Measurements from ENCODE around the gene TAB2. TPM values are rescaled to one million over a fixed set of nuclear protein-coding genes. Genes with fewer than 3 reads are reported as not detected.

The TAB2 gene
- total RNA-seq, 1 donor from 2014 or later = 25.1 TPM

- Histone ChIP-seq H3K36me3 (ENCODE audit: control insufficient read depth in 3 of 3, insufficient read depth in 3 of 3, low read length in 3 of 3) (no peaks in the 10 kb centered on the region), H3K27me3 (ENCODE audit: control insufficient read depth in 3 of 3, insufficient read depth in 3 of 3, low read length in 3 of 3) (no peaks in the 10 kb centered on the region), H3K27ac (ENCODE audit: low read depth, low read length) (no peak overlapping the region), H3K9me3 (ENCODE audit: control insufficient read depth in 3 of 3, low read length in 3 of 3) (no peaks in the 10 kb centered on the region), H3K9ac (ENCODE audit: low read depth in 1 of 3, low read length in 3 of 3) (no peak overlapping the region), H3K4me1 (ENCODE audit: control insufficient read depth in 3 of 3, insufficient read depth in 3 of 3, low read length in 3 of 3) (peaks cover 11 to 39% (median 21%) of the 10 kb centered on the region in 3 donors), H3K4me3 (ENCODE audit: low read length in 3 of 3) (no peak overlapping the region)
Measured at GRCh38 chr6:149329529-149329928, 12.0 kb downstream of the TAB2 start.

- Histone ChIP-seq H3K36me3 (ENCODE audit: control insufficient read depth in 3 of 3, insufficient read depth in 3 of 3, low read length in 3 of 3) (no peaks in the 10 kb centered on the region), H3K4me1 (ENCODE audit: control insufficient read depth in 3 of 3, insufficient read depth in 3 of 3, low read length in 3 of 3) (peaks cover 16 to 43% (median 25%) of the 10 kb centered on the region in 3 donors), H3K9me3 (ENCODE audit: control insufficient read depth in 3 of 3, low read length in 3 of 3) (no peaks in the 10 kb centered on the region), H3K4me3 (ENCODE audit: low read length in 3 of 3) (no peak overlapping the region), H3K27ac (ENCODE audit: low read depth, low read length) (no peak overlapping the region), H3K9ac (ENCODE audit: low read depth in 1 of 3, low read length in 3 of 3) (no peak overlapping the region), H3K27me3 (ENCODE audit: control insufficient read depth in 3 of 3, insufficient read depth in 3 of 3, low read length in 3 of 3) (no peaks in the 10 kb centered on the region)
Measured at GRCh38 chr6:149330133-149330532, 12.6 kb downstream of the TAB2 start.

DNA sequence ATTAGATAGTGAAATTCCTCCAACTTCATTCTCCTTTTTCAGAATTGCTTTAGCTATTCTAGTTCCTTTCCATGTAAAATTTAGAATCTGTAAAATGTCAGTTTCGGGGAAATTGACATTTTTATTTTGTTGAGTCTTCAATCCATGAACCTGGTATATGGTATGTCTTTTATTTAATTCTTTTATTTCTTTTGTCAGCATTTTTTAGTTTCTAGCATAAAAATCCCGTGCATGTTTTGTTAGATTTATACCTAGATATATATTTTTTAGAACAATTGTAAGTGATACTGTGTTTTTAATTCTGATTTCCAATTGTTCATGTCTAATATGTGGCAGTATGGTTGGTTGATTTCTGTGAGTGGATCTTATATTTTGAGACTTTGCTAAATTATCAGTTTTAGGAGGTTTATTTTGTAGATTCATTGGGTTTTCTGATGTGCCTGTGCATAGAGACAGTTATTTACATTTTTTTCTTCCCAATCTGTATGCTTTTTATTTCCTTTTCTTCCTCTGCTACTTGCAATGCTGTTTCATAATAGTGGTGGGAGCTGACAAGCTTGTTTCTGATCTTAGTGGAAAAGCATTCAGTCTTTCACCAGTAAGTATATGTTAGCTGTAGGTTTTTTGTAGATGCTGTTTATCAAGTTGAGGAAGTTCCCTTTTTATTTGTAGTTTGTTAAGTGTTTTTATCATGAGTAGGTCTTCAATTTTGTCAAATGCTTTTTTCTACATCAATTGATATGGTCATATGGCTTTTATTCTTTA is 13.7 kb downstream of the TAB2 start:
- no peak overlapping the region for H3K9ac ChIP-seq (ENCODE audit: low read depth in 1 of 3, low read length in 3 of 3)
- peaks cover 20 to 50% (median 29%) of the 10 kb centered on the region in 3 donors for H3K4me1 ChIP-seq (ENCODE audit: control insufficient read depth in 3 of 3, insufficient read depth in 3 of 3, low read length in 3 of 3)
- no peaks in the 10 kb centered on the region for H3K36me3 ChIP-seq (ENCODE audit: control insufficient read depth in 3 of 3, insufficient read depth in 3 of 3, low read length in 3 of 3)
- no peak overlapping the region for H3K27ac ChIP-seq (ENCODE audit: low read depth, low read length)
- H3K4me3 ChIP-seq (ENCODE audit: low read length in 3 of 3) = no peak overlapping the region
- no peaks in the 10 kb centered on the region for H3K9me3 ChIP-seq (ENCODE audit: control insufficient read depth in 3 of 3, low read length in 3 of 3)
- no peaks in the 10 kb centered on the region for H3K27me3 ChIP-seq (ENCODE audit: control insufficient read depth in 3 of 3, insufficient read depth in 3 of 3, low read length in 3 of 3)

DNA sequence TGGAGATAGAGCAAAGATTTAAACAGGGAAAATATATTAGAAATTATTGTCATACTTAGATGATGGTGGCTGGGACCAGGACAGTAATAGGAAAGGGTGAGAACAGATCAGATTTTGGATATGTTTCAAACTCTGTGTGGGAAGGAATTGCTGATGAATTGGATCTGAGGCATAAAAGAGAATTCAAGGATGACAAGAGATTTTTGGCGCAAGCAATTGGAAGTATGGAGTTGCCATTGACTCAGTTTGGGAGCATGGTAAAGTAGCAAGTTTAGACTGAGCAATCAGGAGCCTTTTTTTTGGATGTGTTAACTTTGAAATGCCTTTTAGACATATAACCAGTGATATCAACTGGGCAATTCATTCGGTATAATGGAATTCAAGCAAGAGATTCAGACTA is 14.4 kb downstream of the TAB2 start:
- Histone ChIP-seq H3K27me3 (ENCODE audit: control insufficient read depth in 3 of 3, insufficient read depth in 3 of 3, low read length in 3 of 3) (no peaks in the 10 kb centered on the region), H3K27ac (ENCODE audit: low read depth, low read length) (no peak overlapping the region), H3K4me3 (ENCODE audit: low read length in 3 of 3) (no peak overlapping the region), H3K9ac (ENCODE audit: low read depth in 1 of 3, low read length in 3 of 3) (no peak overlapping the region), H3K4me1 (ENCODE audit: control insufficient read depth in 3 of 3, insufficient read depth in 3 of 3, low read length in 3 of 3) (peaks cover 24 to 51% (median 34%) of the 10 kb centered on the region in 3 donors), H3K9me3 (ENCODE audit: control insufficient read depth in 3 of 3, low read length in 3 of 3) (no peaks in the 10 kb centered on the region), H3K36me3 (ENCODE audit: control insufficient read depth in 3 of 3, insufficient read depth in 3 of 3, low read length in 3 of 3) (no peaks in the 10 kb centered on the region)

GRCh38 chr6:149332602-149333265 is 15.2 kb downstream of the TAB2 start:
- no peak overlapping the region for H3K27ac ChIP-seq (ENCODE audit: low read depth, low read length)
- H3K9me3 ChIP-seq (ENCODE audit: control insufficient read depth in 3 of 3, low read length in 3 of 3) = no peaks in the 10 kb centered on the region
- peaks cover 28 to 52% (median 36%) of the 10 kb centered on the region in 3 donors for H3K4me1 ChIP-seq (ENCODE audit: control insufficient read depth in 3 of 3, insufficient read depth in 3 of 3, low read length in 3 of 3)
- no peak overlapping the region for H3K4me3 ChIP-seq (ENCODE audit: low read length in 3 of 3)
- H3K27me3 ChIP-seq (ENCODE audit: control insufficient read depth in 3 of 3, insufficient read depth in 3 of 3, low read length in 3 of 3) = no peaks in the 10 kb centered on the region
- H3K36me3 ChIP-seq (ENCODE audit: control insufficient read depth in 3 of 3, insufficient read depth in 3 of 3, low read length in 3 of 3) = no peaks in the 10 kb centered on the region
- H3K9ac ChIP-seq (ENCODE audit: low read depth in 1 of 3, low read length in 3 of 3) = no peak overlapping the region

GRCh38 chr6:149333266-149333620 is 15.7 kb downstream of the TAB2 start:
- H3K9ac ChIP-seq (ENCODE audit: low read depth in 1 of 3, low read length in 3 of 3) = no peak overlapping the region
- H3K4me3 ChIP-seq (ENCODE audit: low read length in 3 of 3) = no peak overlapping the region
- no peaks in the 10 kb centered on the region for H3K9me3 ChIP-seq (ENCODE audit: control insufficient read depth in 3 of 3, low read length in 3 of 3)
- peaks cover 33 to 54% (median 41%) of the 10 kb centered on the region in 3 donors for H3K4me1 ChIP-seq (ENCODE audit: control insufficient read depth in 3 of 3, insufficient read depth in 3 of 3, low read length in 3 of 3)
- no peaks in the 10 kb centered on the region for H3K27me3 ChIP-seq (ENCODE audit: control insufficient read depth in 3 of 3, insufficient read depth in 3 of 3, low read length in 3 of 3)
- no peaks in the 10 kb centered on the region for H3K36me3 ChIP-seq (ENCODE audit: control insufficient read depth in 3 of 3, insufficient read depth in 3 of 3, low read length in 3 of 3)
- H3K27ac ChIP-seq (ENCODE audit: low read depth, low read length) = no peak overlapping the region

GRCh38 chr6:149334201-149334600 is 16.7 kb downstream of the TAB2 start:
- peak overlapping the region in 1 of 3 donors; percentile 19 for H3K4me3 ChIP-seq (ENCODE audit: low read length in 3 of 3)

GRCh38 chr6:149334682-149335160 is 17.2 kb downstream of the TAB2 start:
- H3K9me3 ChIP-seq (ENCODE audit: control insufficient read depth in 3 of 3, low read length in 3 of 3) = no peaks in the 10 kb centered on the region
- no peaks in the 10 kb centered on the region for H3K36me3 ChIP-seq (ENCODE audit: control insufficient read depth in 3 of 3, insufficient read depth in 3 of 3, low read length in 3 of 3)
- H3K4me3 ChIP-seq (ENCODE audit: low read length in 3 of 3) = no peak overlapping the region
- H3K4me1 ChIP-seq (ENCODE audit: control insufficient read depth in 3 of 3, insufficient read depth in 3 of 3, low read length in 3 of 3) = peaks cover 34 to 46% (median 45%) of the 10 kb centered on the region in 3 donors
- H3K9ac ChIP-seq (ENCODE audit: low read depth in 1 of 3, low read length in 3 of 3) = no peak overlapping the region
- H3K27me3 ChIP-seq (ENCODE audit: control insufficient read depth in 3 of 3, insufficient read depth in 3 of 3, low read length in 3 of 3) = no peaks in the 10 kb centered on the region
- no peak overlapping the region for H3K27ac ChIP-seq (ENCODE audit: low read depth, low read length)

More at GRCh38 chr6:149334201-149334600, 16.7 kb downstream of the TAB2 start:
- H3K27me3 ChIP-seq (ENCODE audit: control insufficient read depth in 3 of 3, insufficient read depth in 3 of 3, low read length in 3 of 3) = no peaks in the 10 kb centered on the region
- H3K27ac ChIP-seq (ENCODE audit: low read depth, low read length) = no peak overlapping the region
- H3K9ac ChIP-seq (ENCODE audit: low read depth in 1 of 3, low read length in 3 of 3) = no peak overlapping the region
- no peaks in the 10 kb centered on the region for H3K9me3 ChIP-seq (ENCODE audit: control insufficient read depth in 3 of 3, low read length in 3 of 3)
- H3K4me1 ChIP-seq (ENCODE audit: control insufficient read depth in 3 of 3, insufficient read depth in 3 of 3, low read length in 3 of 3) = peaks cover 34 to 47% (median 46%) of the 10 kb centered on the region in 3 donors
- H3K36me3 ChIP-seq (ENCODE audit: control insufficient read depth in 3 of 3, insufficient read depth in 3 of 3, low read length in 3 of 3) = no peaks in the 10 kb centered on the region

DNA sequence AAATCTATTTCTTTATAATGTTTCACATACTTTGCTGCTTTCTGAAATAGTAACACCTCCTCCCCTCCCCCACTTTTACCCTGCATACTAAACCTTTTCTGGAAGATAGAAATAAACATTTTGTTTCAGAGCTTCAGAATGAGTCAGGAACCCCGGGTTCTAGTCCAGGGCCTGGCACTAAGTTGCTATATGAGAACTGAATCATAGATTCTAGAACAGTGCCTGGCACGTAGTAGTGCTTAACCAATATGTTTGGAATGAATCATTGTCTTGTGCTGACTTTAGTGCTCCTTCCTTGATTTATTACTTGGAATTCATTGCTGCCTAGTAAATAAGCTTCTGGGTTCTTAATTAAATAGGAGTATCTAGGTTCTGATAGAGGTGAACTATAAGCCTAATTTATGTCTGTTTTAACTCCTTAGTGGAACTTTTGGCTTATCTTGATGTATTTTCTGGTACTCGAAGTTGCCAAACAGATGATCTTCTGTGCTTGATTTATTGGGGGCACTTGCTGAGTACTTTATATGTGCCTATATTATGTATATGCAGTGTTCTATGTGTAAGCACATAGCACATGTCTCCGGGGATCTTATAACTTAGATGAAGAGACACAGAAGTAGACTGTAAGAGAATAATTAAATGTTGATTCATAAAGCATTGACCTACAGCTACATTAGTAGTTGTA is 18.6 kb downstream of the TAB2 start:
- H3K27ac ChIP-seq (ENCODE audit: low read depth, low read length) = peak overlapping the region; percentile 3

GRCh38 chr6:149336609-149336928 is 19.1 kb downstream of the TAB2 start:
- Histone ChIP-seq H3K4me1 (ENCODE audit: control insufficient read depth in 3 of 3, insufficient read depth in 3 of 3, low read length in 3 of 3) (peaks cover 32 to 45% (median 42%) of the 10 kb centered on the region in 3 donors), H3K27me3 (ENCODE audit: control insufficient read depth in 3 of 3, insufficient read depth in 3 of 3, low read length in 3 of 3) (no peaks in the 10 kb centered on the region), H3K36me3 (ENCODE audit: control insufficient read depth in 3 of 3, insufficient read depth in 3 of 3, low read length in 3 of 3) (no peaks in the 10 kb centered on the region), H3K9ac (ENCODE audit: low read depth in 1 of 3, low read length in 3 of 3) (no peak overlapping the region), H3K27ac (ENCODE audit: low read depth, low read length) (peak overlapping the region; percentile 3), H3K4me3 (ENCODE audit: low read length in 3 of 3) (no peak overlapping the region), H3K9me3 (ENCODE audit: control insufficient read depth in 3 of 3, low read length in 3 of 3) (no peaks in the 10 kb centered on the region)

More for the DNA sequence above, 18.6 kb downstream of the TAB2 start:
- H3K4me3 ChIP-seq (ENCODE audit: low read length in 3 of 3) = no peak overlapping the region
- no peak overlapping the region for H3K9ac ChIP-seq (ENCODE audit: low read depth in 1 of 3, low read length in 3 of 3)
- peaks cover 34 to 45% (median 39%) of the 10 kb centered on the region in 3 donors for H3K4me1 ChIP-seq (ENCODE audit: control insufficient read depth in 3 of 3, insufficient read depth in 3 of 3, low read length in 3 of 3)
- H3K27me3 ChIP-seq (ENCODE audit: control insufficient read depth in 3 of 3, insufficient read depth in 3 of 3, low read length in 3 of 3) = no peaks in the 10 kb centered on the region
- no peaks in the 10 kb centered on the region for H3K9me3 ChIP-seq (ENCODE audit: control insufficient read depth in 3 of 3, low read length in 3 of 3)
- no peaks in the 10 kb centered on the region for H3K36me3 ChIP-seq (ENCODE audit: control insufficient read depth in 3 of 3, insufficient read depth in 3 of 3, low read length in 3 of 3)
